Progenitor cell of endocrine pancreas (in vitro differentiated cells): ENCODE results near the gene GOLGA8J. TPM values are rescaled to one million over a fixed set of nuclear protein-coding genes. Genes with fewer than 3 reads are reported as not detected.

Experiments used
- DNase-seq: peaks from one replicate; pipeline ENCODE4 v3.0.0; 2021; ENCODE audit warnings: low spot score; ENCODE audit not compliant: unreplicated experiment
- H3K27ac Mint-ChIP-seq: 2 replicates; pipeline ENCODE4 v1.8.0; 2021; ENCODE audit warnings: mild to moderate bottlenecking, moderate library complexity, mixed read lengths
- H3K27me3 Mint-ChIP-seq: 2 replicates; pipeline ENCODE4 v1.8.0; 2021; ENCODE audit warnings: mixed read lengths
- H3K36me3 Mint-ChIP-seq: 2 replicates; pipeline ENCODE4 v1.8.0; 2022; ENCODE audit warnings: mixed read lengths; ENCODE audit not compliant: insufficient read depth
- H3K4me1 Mint-ChIP-seq: 2 replicates; pipeline ENCODE4 v1.8.0; 2021; ENCODE audit warnings: low read depth, mixed read lengths
- H3K4me3 Mint-ChIP-seq: 2 replicates; pipeline ENCODE4 v1.8.0; 2021; ENCODE audit warnings: low read depth, mild to moderate bottlenecking, moderate library complexity, mixed read lengths
- H3K9me3 Mint-ChIP-seq: 2 replicates; pipeline ENCODE4 v1.8.0; 2021; ENCODE audit warnings: low read depth, mixed read lengths
- CTCF ChIP-seq: fragments of 200-600 bp; sonication (generic); IDR thresholded peaks from one replicate; pipeline ENCODE4 v1.5.0; 2021; ENCODE audit warnings: antibody characterized with exemption, mild to moderate bottlenecking; ENCODE audit not compliant: unreplicated experiment
- total RNA-seq: library from RNA; stranded (reverse); gene quantifications from 2 replicates; pipeline ENCODE4 v1.2.1, GENCODE V29; 2021

GOLGA8J gene
- total RNA-seq, 1 donor from 2014 or later, result not detected

DNA sequence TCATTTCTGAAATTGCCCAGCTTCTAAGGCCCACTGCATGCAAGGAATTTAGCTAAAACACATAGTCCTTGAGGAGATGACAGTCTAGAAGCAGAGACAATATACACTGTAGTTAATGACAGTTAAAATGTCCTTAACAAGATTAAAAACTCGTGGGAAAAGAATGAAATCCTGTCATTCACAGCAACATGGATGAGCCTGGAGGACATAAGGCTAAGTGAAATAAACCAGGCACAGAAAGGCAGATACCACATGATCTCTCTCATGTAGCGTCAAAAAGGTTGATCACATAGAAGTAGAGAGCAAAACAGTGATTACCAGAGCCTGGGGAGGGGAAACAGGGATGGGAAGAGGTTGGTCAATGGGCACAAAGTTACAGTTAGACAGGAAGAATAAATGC lies 36.3 kb upstream of the GOLGA8J start:
- no peak for DNase-seq
- no peak for TF ChIP-seq CTCF
- H3K4me3 Mint-ChIP-seq, result no peak overlapping the region
- no peaks in the 10 kb centered on the region for H3K4me1 Mint-ChIP-seq
- no peak overlapping the region for H3K27ac Mint-ChIP-seq
- H3K36me3 Mint-ChIP-seq, result no peaks in the 10 kb centered on the region
- H3K27me3 Mint-ChIP-seq, result no peaks in the 10 kb centered on the region
- H3K9me3 Mint-ChIP-seq, result no peaks in the 10 kb centered on the region

GRCh38 chr15:30055604-30056003 lies 27.2 kb upstream of the GOLGA8J start:
- Mint-ChIP-seq H3K27me3 (peaks cover 4% of the 10 kb centered on the region), H3K4me1 (no peaks in the 10 kb centered on the region), H3K36me3 (no peaks in the 10 kb centered on the region), H3K9me3 (no peaks in the 10 kb centered on the region), H3K27ac (no peak overlapping the region), H3K4me3 (no peak overlapping the region)
- no peak for DNase-seq
- no peak for TF ChIP-seq CTCF

DNA sequence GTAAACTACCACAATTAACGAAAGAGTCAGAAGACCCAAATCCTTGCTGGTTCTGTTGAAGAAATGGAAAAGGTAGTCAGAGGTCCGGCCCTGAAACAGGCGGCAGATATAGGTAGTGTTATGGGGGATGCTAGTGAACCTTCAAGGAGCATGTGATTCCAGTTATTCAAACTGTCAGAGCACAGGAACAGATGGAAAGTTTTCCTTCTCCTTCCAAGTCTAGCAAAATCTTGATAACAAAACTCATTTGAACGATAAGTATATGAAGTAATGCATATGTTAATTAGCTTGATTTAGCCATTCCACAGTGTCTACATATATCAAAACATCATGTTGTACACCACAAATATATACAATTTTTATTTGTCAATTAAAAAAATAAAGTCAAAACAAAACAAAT lies 26.6 kb upstream of the GOLGA8J start:
- peaks cover 4% of the 10 kb centered on the region for H3K27me3 Mint-ChIP-seq
- H3K4me3 Mint-ChIP-seq, result no peak overlapping the region
- no peak for DNase-seq
- no peak for TF ChIP-seq CTCF
- no peaks in the 10 kb centered on the region for H3K4me1 Mint-ChIP-seq
- H3K9me3 Mint-ChIP-seq, result no peaks in the 10 kb centered on the region
- no peak overlapping the region for H3K27ac Mint-ChIP-seq
- no peaks in the 10 kb centered on the region for H3K36me3 Mint-ChIP-seq

GRCh38 chr15:30059771-30060170 lies 23.0 kb upstream of the GOLGA8J start:
- no peak overlapping the region for H3K4me3 Mint-ChIP-seq
- no peak for DNase-seq
- H3K27ac Mint-ChIP-seq, result no peak overlapping the region
- no peak for TF ChIP-seq CTCF
- peaks cover 4% of the 10 kb centered on the region for H3K27me3 Mint-ChIP-seq
- H3K36me3 Mint-ChIP-seq, result no peaks in the 10 kb centered on the region
- no peaks in the 10 kb centered on the region for H3K4me1 Mint-ChIP-seq
- no peaks in the 10 kb centered on the region for H3K9me3 Mint-ChIP-seq

- DNase-seq, result no peak
- no peak overlapping the region for H3K4me3 Mint-ChIP-seq
- no peak for TF ChIP-seq CTCF
- peaks cover 4% of the 10 kb centered on the region for H3K27me3 Mint-ChIP-seq
- H3K27ac Mint-ChIP-seq, result no peak overlapping the region
- no peaks in the 10 kb centered on the region for H3K4me1 Mint-ChIP-seq
- H3K9me3 Mint-ChIP-seq, result no peaks in the 10 kb centered on the region
- no peaks in the 10 kb centered on the region for H3K36me3 Mint-ChIP-seq
These were observed 19.9 kb upstream of the GOLGA8J start for GRCh38 chr15:30062881-30063280.
